D341Med (cell line): ENCODE data around the gene NCAPD3.
"Not testable (repeated sequence)": the region's sequence is repeated elsewhere in the genome, so short reads cannot be mapped to it uniquely, and the experiment has no call there.

Source experiments
- DNase-seq: peaks from one replicate; pipeline ENCODE4 v3.0.0; 2012; ENCODE audit warnings: low spot score

The NCAPD3 gene, protein sequence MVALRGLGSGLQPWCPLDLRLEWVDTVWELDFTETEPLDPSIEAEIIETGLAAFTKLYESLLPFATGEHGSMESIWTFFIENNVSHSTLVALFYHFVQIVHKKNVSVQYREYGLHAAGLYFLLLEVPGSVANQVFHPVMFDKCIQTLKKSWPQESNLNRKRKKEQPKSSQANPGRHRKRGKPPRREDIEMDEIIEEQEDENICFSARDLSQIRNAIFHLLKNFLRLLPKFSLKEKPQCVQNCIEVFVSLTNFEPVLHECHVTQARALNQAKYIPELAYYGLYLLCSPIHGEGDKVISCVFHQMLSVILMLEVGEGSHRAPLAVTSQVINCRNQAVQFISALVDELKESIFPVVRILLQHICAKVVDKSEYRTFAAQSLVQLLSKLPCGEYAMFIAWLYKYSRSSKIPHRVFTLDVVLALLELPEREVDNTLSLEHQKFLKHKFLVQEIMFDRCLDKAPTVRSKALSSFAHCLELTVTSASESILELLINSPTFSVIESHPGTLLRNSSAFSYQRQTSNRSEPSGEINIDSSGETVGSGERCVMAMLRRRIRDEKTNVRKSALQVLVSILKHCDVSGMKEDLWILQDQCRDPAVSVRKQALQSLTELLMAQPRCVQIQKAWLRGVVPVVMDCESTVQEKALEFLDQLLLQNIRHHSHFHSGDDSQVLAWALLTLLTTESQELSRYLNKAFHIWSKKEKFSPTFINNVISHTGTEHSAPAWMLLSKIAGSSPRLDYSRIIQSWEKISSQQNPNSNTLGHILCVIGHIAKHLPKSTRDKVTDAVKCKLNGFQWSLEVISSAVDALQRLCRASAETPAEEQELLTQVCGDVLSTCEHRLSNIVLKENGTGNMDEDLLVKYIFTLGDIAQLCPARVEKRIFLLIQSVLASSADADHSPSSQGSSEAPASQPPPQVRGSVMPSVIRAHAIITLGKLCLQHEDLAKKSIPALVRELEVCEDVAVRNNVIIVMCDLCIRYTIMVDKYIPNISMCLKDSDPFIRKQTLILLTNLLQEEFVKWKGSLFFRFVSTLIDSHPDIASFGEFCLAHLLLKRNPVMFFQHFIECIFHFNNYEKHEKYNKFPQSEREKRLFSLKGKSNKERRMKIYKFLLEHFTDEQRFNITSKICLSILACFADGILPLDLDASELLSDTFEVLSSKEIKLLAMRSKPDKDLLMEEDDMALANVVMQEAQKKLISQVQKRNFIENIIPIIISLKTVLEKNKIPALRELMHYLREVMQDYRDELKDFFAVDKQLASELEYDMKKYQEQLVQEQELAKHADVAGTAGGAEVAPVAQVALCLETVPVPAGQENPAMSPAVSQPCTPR (N-terminal part only)

DNA sequence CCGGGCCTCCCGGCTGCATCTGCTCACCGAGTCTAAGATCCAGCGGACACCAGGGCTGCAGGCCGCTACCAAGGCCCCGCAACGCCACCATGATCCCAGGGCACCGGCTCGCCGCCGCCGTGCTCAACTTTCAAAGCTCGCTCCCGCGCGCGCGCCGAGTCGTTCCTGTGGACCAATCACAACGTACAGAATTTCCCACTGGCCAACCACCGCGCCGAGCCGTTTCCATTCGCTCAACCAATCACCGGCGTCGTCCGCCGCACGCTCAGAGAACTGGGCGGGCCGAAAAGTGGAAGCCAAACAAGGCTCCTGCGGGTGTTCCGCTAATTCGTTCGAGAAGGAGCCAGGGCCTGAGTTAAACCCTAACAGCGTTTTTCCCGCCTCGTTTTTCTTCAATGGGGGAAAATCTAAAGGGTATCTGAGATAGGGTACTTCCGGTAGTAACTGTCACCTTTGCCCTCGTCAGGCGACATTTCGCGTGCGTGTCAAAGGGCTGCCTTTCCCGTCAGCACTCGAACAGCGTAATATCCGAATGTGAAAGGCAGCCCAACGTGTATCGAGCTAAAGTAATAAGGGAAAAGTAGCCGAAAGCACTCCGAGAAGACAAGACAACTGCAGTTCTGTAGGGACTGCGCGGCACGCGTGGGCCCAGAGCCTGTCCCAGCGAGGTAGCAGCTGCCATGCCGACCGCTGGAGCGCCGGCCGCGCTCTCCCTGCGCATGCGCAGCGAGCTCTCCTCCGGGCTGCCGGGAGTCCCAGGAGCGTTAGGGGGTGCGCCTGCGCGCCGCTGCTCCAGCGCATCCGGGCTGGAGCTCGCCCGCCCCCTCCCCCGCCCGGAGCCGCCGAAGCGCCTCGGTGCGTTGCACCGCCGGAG, at the start of gene NCAPD3, which contains the start of gene VPS26B:
Gene NCAPD3, minus strand, starts transcription at position 132 of the 874 bp plus-strand sequence. Its CDS starts 41 bp downstream, at position 91.
Gene VPS26B, plus strand, starts transcription at position 836 of the 874 bp plus-strand sequence. CDS start 452 bp downstream, outside the sequence.
- peak; percentile 99 for DNase-seq

DNA sequence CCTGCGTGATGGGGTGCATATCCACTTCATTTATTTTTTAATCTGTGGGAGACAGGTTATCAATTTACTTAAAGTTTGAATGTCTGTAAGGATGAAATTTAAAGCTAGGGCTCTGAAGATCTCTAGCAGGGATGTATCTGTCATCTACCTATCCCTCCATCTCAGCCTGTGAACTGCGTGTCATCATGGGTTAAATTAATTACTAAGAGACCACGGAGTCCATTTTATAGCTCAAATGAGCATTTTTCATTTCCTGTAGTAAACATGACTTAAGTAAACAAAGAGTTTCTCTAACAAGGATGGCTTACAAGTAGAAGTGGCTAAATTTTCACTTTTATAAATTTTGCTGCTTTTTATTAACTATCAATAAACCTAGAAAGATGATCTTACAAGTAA, 49.5 kb upstream of the NCAPD3 start:
- DNase-seq: no peak

DNA sequence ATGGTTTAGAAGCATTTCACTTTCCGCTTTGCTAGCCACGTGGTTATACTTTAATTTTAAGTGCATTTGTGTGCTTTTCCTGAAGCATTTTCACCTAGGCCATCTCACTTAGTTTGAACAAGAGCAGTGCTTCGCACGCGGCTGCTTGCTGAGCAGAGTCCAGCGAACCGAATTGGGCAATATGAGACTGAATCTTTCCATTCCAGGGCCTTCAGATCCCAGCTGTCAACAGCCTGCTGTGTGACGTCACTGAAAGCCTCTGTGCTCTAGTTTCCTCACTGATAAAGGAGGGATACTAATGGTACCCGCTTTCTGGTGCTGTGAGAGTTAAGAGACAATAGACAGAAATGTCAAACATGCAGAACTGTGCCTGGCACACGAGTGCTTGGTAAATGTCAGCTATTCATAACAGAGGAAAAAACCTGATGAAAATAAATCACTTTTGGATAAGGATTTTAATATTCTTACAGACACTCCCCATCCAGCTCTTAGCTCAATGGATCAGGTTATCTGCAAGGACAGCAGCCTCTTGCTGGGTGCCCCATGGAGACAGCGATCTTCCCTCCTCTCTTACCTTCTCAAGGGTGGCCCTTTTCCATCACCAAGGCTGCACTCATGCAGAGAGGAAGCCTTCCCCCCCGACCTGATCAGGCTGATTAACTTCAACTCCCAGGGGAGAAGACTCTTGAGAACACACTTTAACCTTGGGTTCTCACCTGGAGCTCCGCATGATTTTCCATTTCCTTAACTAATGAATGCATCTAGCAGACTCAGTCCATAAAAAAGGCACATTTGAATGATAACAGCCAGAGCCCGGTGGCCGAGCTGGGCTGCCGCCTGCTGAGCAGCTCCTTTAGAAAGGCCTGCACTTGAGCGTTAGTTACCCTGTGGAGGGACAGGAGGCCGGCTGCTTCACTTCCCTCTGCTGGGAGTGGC, 48.9 kb upstream of the NCAPD3 start:
- no peak for DNase-seq

DNA sequence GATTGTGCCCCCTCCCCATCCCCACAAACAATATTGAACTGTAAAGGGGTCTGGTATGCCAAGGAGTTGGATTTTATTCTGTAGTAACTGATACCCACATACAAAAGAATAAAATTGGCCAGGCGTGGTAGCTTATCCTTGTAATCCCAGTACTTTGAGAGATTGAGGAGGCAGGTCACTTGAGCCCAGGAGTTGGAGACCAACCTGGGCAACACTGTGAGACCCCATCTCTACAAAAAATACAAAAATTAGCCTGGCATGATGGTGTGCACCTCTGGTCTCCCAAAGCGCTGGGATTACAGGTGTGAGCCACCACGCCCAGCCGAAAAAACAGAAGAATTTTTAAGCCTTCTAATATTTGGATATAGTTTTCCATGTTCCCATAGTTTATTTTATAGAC, 48.2 kb upstream of the NCAPD3 start:
- DNase-seq: no peak

DNA sequence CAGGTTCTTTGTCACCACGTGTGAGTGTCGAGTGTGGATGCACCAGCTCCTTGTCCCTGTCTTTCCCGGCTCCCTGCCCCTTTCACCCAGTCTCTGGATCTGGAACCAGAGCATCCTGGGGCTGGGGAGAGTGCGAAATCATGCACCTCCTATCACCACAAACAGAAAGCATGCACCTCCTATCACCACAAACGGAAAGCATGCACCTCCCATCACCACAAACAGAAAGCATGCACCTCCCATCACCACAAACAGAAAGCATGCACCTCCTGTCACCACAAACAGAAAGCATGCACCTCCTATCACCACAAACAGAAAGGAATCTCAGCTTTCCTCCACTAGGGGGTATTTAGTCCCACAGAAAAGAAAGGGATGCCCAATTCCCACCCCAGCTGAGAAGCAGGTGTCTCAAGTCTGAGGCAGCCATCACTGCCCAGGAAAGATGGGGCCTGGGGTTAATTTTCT, 46.5 kb upstream of the NCAPD3 start:
- peak; percentile 51 for DNase-seq

DNA sequence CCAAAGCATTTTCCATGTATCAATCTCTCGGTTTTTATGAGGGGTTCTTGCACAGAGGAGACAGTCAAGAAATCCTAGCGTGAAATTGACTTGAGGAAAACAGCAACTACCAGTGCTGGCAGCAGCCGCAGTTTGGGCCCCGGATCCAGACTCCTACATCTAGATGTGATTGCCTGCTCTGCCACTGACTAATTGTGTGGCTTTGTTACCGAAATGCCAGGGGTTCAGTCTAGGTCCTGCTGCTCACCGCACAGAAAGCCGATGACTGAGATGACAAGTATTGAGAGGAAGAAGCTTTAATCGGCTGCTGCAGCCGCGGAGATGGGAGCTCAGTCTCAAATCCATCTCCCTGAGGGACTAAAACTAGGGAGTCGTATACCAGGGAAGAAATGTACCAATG, 44.2 kb upstream of the NCAPD3 start:
- no peak for DNase-seq

DNA sequence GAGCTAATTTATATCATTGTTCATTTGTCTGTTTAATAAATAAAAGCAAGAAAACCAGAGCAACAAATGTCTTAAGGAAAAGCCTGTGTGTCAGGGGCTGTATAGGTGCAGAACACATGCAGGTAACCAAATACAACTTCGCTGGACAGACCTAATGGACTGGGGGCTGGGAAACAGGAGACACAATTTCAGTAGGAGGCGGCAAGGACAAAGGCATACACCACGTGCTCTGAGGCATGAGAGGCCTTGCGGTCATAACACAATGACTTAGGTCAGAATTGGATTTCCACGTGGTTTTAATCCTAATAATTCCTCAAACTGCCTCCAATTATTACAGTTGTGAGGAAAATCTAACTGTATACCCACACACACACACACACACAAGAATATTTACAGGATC, 43.7 kb upstream of the NCAPD3 start:
- DNase-seq: no peak

DNA sequence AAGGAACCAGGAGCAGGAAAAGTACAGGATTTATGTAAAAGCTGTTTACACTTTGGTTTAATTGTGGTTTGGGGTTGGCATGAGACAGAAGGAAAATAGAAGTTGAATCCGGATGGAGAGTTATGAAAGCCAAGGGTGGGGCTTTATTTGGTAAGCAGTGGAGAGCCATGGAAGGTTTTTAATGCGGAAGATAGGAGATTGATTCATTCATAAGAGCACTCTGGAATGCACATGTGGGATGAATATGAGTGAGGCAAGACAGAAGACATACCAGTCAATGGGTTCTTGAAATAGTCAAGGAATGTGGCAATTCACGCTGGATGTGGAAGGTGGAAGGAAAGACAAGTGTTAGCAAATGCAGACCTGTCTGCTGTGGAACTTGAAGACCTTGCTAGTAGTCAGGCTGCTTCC, 43.1 kb upstream of the NCAPD3 start:
- DNase-seq: no peak

DNA sequence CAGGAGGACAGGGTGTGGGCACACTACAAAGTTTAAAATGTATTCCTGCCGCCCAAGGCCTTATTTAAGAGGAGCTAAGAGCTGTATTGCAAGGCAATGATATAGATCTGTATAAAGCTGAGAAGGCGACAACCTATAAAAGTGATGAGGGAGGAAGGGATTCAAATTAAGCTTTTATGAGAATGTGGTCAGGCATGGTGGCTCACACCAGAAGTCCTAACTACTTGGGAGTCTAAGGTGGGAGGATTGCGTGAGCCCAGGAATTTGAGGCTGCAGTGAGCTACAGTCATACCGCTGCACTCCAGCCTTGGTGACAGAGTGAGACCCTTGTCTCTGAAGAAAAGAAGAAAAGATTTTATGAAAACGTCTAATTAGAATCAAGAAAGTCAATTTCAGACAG, 42.7 kb upstream of the NCAPD3 start:
- no peak for DNase-seq

DNA sequence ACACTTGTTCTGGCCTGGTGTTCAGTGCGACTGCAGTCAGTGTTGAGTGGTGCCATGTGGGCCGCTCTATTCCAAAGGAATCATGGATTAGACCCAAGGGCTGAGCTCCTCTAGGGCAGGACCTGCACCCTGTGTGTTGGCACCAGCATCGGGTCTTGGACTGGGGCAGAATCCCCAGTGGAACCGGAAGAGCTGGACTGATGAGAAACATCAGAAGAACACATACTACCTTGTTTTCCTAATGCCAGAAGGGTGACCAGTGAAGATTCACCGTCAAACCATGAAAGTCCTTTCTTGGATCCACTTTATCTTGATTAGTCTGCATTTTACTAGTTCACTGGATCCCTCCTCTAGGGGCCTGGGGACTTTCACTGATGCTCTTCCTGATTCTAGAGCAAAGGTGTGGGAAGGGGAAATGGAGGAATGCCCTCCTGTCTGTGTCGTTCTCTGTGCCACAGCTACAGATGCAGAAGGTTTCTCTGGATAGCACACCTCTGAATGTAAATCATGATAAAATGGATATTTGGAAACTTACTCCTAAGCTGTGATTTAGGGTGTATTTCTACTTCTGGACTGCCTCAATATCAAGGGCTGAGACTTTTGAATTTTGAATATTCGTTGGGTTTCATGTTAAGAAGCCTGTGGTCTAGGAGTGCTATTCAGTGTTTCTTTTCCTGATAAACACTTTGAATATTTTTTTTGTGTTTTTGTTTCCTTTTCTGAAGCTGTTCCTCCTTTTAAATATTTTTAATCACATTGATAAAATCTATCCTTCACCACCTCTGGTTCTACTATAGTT, 41.4 kb upstream of the NCAPD3 start:
- no peak for DNase-seq

DNA sequence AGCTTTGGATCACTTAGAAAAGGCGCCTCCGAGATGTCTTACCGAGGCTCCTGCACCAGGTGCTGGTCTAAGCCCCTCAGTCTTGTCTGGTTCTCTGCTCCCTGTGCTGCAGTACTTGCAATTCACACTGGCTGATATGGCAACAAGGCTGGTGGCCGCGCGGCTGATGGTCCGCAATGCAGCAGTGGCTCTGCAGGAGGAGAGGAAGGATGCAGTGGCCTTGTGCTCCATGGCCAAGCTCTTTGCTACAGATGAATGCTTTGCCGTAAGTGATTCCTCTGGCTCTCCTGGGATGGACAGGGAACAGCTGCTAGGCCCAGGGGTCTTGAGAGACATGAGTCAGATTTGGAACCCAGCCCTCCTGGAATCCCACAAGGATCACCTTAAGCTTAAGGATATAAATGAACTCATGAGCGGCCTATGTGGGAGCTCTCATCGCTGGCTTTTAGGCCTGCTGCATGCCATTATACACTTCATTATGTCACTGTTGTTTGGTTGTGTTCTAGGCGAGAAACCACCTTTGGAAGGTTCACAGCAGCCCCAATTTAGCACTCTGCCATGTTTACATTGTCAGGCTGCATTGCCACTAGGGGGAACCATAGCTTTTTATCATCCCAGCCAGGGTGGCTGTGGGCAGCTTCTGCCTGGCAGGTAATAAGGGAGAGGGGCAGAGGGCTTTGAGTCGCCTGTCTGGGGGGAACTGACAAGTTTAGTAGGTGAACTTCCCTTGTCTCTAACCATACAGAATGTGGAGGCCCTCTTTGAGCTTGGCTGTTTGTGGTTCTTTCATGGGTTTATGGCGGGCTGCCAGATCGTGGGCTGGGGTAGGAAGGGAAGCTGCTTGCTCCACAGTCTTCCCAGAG, 38.1 kb upstream of the NCAPD3 start:
- DNase-seq: peak; percentile 78

DNA sequence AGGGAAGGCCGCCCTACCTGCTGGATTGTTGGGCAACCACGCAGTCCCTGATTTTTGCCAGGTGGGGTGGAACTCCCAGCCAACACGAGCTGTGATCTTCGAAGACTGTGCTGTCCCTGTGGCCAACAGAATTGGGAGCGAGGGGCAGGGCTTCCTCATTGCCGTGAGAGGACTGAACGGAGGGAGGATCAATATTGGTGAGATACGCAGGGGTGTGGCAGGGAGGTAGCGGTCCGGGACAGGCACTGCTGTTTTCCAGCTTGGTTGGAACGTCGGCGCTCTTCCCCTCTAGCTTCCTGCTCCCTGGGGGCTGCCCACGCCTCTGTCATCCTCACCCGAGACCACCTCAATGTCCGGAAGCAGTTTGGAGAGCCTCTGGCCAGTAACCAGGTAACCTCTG, 37.2 kb upstream of the NCAPD3 start:
- DNase-seq: no peak

DNA sequence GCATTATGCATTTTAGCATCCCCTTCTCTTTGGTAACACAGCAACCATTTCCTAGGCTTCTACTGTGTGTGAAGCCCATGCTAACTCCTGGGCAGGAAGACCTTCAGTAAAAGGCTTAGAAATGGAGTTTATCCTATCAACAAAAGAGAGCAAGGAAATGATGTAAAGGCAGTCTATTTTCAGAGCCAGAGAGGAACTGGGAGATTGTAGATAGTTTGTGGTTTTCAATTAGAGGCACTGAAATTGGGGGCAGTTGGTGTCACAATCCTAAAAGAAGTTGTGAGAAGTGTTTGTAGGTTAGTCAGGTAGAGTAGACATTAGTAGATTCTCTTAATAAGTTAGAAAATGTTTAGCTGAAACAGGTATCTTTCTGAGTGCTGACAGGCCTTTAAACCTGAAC, 36.7 kb upstream of the NCAPD3 start:
- DNase-seq: no peak

DNA sequence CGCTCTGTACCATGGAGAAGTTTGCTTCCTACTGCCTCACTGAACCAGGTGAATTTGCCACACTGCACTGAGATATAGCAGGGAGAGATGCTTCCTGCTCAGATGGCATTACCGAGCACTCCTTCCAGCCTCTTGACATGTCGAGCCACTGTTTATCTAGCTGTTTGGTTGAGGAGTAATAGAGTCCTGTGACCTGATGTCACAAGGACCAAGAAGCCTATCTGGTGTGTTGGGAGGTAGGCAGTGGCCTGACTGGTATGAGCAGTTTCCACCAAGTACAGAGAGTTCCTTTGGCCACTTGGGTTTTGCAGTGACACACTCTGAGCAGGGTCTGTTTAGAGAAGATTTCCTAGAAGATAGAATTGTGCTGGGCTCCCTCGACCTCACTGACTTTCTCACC, 34.8 kb upstream of the NCAPD3 start:
- no peak for DNase-seq

DNA sequence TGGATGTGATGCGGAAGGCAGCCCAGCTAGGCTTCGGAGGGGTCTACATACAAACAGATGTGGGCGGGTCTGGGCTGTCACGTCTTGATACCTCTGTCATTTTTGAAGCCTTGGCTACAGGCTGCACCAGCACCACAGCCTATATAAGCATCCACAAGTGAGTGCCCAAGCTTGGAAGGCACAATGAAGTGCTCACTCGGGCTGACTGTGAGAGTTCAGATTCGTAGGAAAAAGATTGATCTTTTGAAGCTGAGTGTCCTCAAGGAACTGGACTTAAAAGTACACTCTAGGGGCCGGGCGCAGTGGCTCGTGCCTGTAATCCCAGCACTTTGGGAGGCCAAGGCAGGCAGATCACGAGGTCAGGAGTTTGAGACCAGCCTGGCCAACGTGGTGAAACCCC, 33.3 kb upstream of the NCAPD3 start:
- DNase-seq: no peak

DNA sequence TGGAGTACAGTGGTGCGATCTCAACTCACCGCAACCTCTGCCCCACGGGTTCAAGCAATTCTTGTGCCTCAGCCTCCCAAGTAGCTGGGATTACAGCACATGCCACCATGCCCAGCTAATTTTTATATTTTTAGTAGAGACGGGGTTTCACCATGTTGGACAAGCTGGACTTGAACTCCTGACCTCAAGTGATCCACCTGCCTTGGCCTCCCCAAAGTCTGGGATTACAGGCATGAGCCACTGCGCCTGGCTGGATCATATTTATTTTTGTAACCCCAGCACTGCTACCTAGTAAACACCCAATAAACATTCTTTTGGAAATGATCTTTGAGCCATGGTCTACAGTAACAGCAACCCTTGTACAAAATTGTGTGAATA, 31.4 kb upstream of the NCAPD3 start:
- DNase-seq: not testable (repeated sequence)

DNA sequence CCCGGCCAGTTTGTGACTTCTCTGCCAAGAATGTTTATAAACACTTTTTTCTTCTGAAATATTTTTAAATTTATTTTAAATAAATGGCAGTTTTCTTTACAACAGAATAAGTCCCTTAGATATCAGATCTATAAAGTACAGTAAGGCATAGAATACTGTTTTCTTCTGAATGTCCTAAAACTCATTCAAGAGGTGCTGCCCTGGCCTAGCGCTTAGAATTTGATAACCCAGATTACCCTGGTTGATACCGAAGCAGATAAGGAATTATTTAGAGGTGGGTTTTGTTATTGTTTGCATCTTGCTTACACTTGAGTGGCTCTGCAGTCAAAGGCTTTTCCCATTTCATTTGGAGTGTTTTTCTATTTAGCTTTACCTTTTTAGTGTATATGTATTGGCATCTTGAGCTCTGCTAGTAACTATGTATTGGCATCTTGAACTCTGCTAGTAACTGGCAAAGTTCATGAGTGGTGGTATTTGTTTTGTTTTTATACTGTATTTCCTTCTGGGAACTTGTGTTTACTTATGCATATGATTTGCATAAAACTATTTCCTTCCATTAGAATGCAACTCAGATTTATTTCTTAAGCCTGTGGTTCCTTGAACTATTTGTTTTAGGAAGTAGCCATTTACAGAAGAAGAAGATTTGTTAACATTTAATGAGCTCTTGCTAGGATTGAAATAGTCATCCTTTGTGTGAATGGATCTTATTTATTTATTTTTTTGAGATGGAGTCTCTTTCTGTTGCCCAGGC, 30.8 kb upstream of the NCAPD3 start:
- DNase-seq: no peak
